Spinal cord (tissue), 10 donors: ENCODE data around the gene NACAD. TPM values are rescaled to one million over a fixed set of nuclear protein-coding genes. Genes with fewer than 3 reads are reported as not detected.

Experiments
- DNase-seq, 6 donors: peaks; one replicate each; pipeline versions ENCODE4 v3.0.0 to v3.0.0-alpha.2; 2013 to 2015; ENCODE audit warnings: low spot score in 6 of 6, low read depth in 4 of 6
- H3K27ac ChIP-seq: one replicate; pipeline ENCODE4 v1.5.1; 2013; ENCODE audit warnings: low read depth, low read length, control low read depth
- H3K27me3 ChIP-seq: one replicate; pipeline ENCODE4 v1.6.1; 2013; ENCODE audit warnings: low read length; ENCODE audit not compliant: control insufficient read depth, insufficient read depth
- H3K36me3 ChIP-seq: one replicate; pipeline ENCODE4 v1.6.1; 2013; ENCODE audit warnings: low read length; ENCODE audit not compliant: control insufficient read depth, insufficient read depth
- H3K4me1 ChIP-seq: one replicate; pipeline ENCODE4 v1.6.1; 2013; ENCODE audit warnings: low read length; ENCODE audit not compliant: control insufficient read depth, insufficient read depth
- H3K4me3 ChIP-seq: one replicate; pipeline ENCODE4 v1.5.1; 2013; ENCODE audit warnings: low read depth, low read length, control low read depth
- H3K9me3 ChIP-seq: one replicate; pipeline ENCODE4 v1.6.1; 2013; ENCODE audit warnings: low read length; ENCODE audit not compliant: control insufficient read depth, insufficient read depth
- WGBS: methylation state at CpG from one replicate; pipeline ENCODE4 v1.1.5; 2013; ENCODE audit warnings: missing lambda C conversion rate; ENCODE audit not compliant: insufficient coverage; 5-methylcytosine and 5-hydroxymethylcytosine counted together
- polyA plus RNA-seq, 2 donors: library from polyadenylated mRNA; unstranded; fragments of 120-200 nt; gene quantifications; one replicate each; pipeline ENCODE4 v1.2.1, GENCODE V29; 2013; ENCODE audit not compliant: insufficient read length in 2 of 2
- total RNA-seq, 2 donors: library from RNA; depleted of rRNA in 1 of 2; stranded (reverse); fragments of 120-200 nt in 1 of 2; fragments of >200 nt in 1 of 2; gene quantifications; one replicate each; pipeline versions ENCODE4 v1.2.3 to v1.2.4, GENCODE V29; 2013 to 2014
- donor health status: healthy.

Gene NACAD
- total and polyA plus RNA-seq, 4 donors, result 11.8 to 88.1 (median 47.9) TPM

- no peaks in the 10 kb centered on the region for H3K27me3 ChIP-seq
- H3K9me3 ChIP-seq, result no peaks in the 10 kb centered on the region
- no peak overlapping the region for H3K27ac ChIP-seq
- DNase-seq, result no peak
- 96% methylated on average over 12 of the region's 12 CpGs for whole genome bisulfite sequencing
- H3K4me1 ChIP-seq, result no peaks in the 10 kb centered on the region
- H3K4me3 ChIP-seq, result no peak overlapping the region
- H3K36me3 ChIP-seq, result peaks cover 85% of the 10 kb centered on the region
These were observed 16.2 kb upstream of the NACAD start for GRCh38 chr7:45104844-45105587.

GRCh38 chr7:45103958-45104843 is 15.4 kb upstream of the NACAD start:
- Histone ChIP-seq H3K4me1 (no peaks in the 10 kb centered on the region), H3K36me3 (peaks cover 93% of the 10 kb centered on the region), H3K9me3 (no peaks in the 10 kb centered on the region), H3K4me3 (no peak overlapping the region), H3K27me3 (no peaks in the 10 kb centered on the region), H3K27ac (no peak overlapping the region)
- WGBS, result 95% methylated on average over 12 of the region's 17 CpGs
- DNase-seq, result no peak

- Histone ChIP-seq H3K36me3 (peaks cover 88% of the 10 kb centered on the region), H3K27me3 (no peaks in the 10 kb centered on the region), H3K4me3 (no peak overlapping the region), H3K4me1 (no peaks in the 10 kb centered on the region), H3K9me3 (no peaks in the 10 kb centered on the region), H3K27ac (no peak overlapping the region)
- 93% methylated on average over 12 of the region's 14 CpGs for WGBS
- DNase-seq, result no peak
These were observed 14.3 kb upstream of the NACAD start for GRCh38 chr7:45102785-45103712.

- DNase-seq, result no peak
- Histone ChIP-seq H3K4me3 (no peak overlapping the region), H3K27me3 (no peaks in the 10 kb centered on the region), H3K36me3 (peaks cover 79% of the 10 kb centered on the region), H3K4me1 (no peaks in the 10 kb centered on the region), H3K27ac (no peak overlapping the region), H3K9me3 (no peaks in the 10 kb centered on the region)
- WGBS, result 97% methylated on average over 11 of the region's 12 CpGs
These were observed 13.0 kb upstream of the NACAD start for GRCh38 chr7:45101748-45102147.

- 94% methylated on average over 11 of the region's 13 CpGs for WGBS
- H3K9me3 ChIP-seq, result no peaks in the 10 kb centered on the region
- peaks cover 71% of the 10 kb centered on the region for H3K36me3 ChIP-seq
- no peaks in the 10 kb centered on the region for H3K27me3 ChIP-seq
- H3K27ac ChIP-seq, result no peak overlapping the region
- DNase-seq, result no peak
- no peak overlapping the region for H3K4me3 ChIP-seq
- no peaks in the 10 kb centered on the region for H3K4me1 ChIP-seq
These were observed 12.2 kb upstream of the NACAD start for GRCh38 chr7:45100761-45101480.

- DNase-seq, result no peak
- WGBS, result 93% methylated on average over 15 of the region's 16 CpGs
- H3K4me3 ChIP-seq, result no peak overlapping the region
- H3K4me1 ChIP-seq, result no peaks in the 10 kb centered on the region
- H3K27me3 ChIP-seq, result no peaks in the 10 kb centered on the region
- H3K9me3 ChIP-seq, result no peaks in the 10 kb centered on the region
- H3K27ac ChIP-seq, result no peak overlapping the region
- H3K36me3 ChIP-seq, result peaks cover 63% of the 10 kb centered on the region
These were observed 11.4 kb upstream of the NACAD start for GRCh38 chr7:45099891-45100760.

- no peak for DNase-seq
- Histone ChIP-seq H3K4me1 (no peaks in the 10 kb centered on the region), H3K9me3 (no peaks in the 10 kb centered on the region), H3K4me3 (no peak overlapping the region), H3K27ac (no peak overlapping the region), H3K27me3 (no peaks in the 10 kb centered on the region), H3K36me3 (peaks cover 54% of the 10 kb centered on the region)
- WGBS, result 96% methylated on average over 10 of the region's 10 CpGs
These were observed 10.4 kb upstream of the NACAD start for GRCh38 chr7:45098983-45099839.

GRCh38 chr7:45092931-45093235 is 4.1 kb upstream of the NACAD start:
- H3K4me3 ChIP-seq, result no peak overlapping the region
- DNase-seq, result no peak
- H3K27ac ChIP-seq, result no peak overlapping the region
- H3K27me3 ChIP-seq, result no peaks in the 10 kb centered on the region
- no peaks in the 10 kb centered on the region for H3K9me3 ChIP-seq
- H3K36me3 ChIP-seq, result no peaks in the 10 kb centered on the region
- no CpG with 5 or more reads among the region's 3 CpGs for WGBS
- H3K4me1 ChIP-seq, result peaks cover 18% of the 10 kb centered on the region
